Upper lobe of right lung (tissue), 1 donor: ENCODE results near the gene DBP. TPM values are rescaled to one million over a fixed set of nuclear protein-coding genes. Genes with fewer than 3 reads are reported as not detected.

Experiments used
- ATAC-seq: fragments of 200-7000 bp; cut with Tn5 transposase; one replicate; pipeline ENCODE4 v1.9.1; 2020; ENCODE audit warnings: mild to moderate bottlenecking, moderate library complexity
- DNase-seq: peaks from one replicate; pipeline ENCODE4 v3.0.0-alpha.2; 2020
- H3K27ac ChIP-seq: fragments of 200-600 bp; one replicate; pipeline ENCODE4 v1.8.0; 2022
- H3K27me3 ChIP-seq: fragments of 200-600 bp; one replicate; pipeline ENCODE4 v1.8.0; 2022; ENCODE audit warnings: mild to moderate bottlenecking
- H3K36me3 ChIP-seq: fragments of 200-600 bp; one replicate; pipeline ENCODE4 v1.8.0; 2022
- H3K4me1 ChIP-seq: fragments of 200-600 bp; one replicate; pipeline ENCODE4 v1.8.0; 2022
- H3K4me3 ChIP-seq: fragments of 200-600 bp; one replicate; pipeline ENCODE4 v1.8.0; 2022; ENCODE audit warnings: mild to moderate bottlenecking
- H3K9me3 ChIP-seq: fragments of 200-600 bp; one replicate; pipeline ENCODE4 v1.8.0; 2022
- CTCF ChIP-seq: fragments of 200-600 bp; IDR thresholded peaks from one replicate; pipeline ENCODE4 v1.8.0; 2022; ENCODE audit warnings: antibody characterized with exemption
- intact Hi-C: fragments of 100-400 bp; cut with DNase I; formaldehyde crosslinking; loops from one replicate; pipeline ENCODE4 v1.11.0; 2022
- total RNA-seq: library from RNA; stranded (reverse); fragmentation: NEBNext Ultra II Directional; extraction: Animal tissue kit (Norgen Biotek cat#: 25700); gene quantifications from one replicate; pipeline ENCODE4 v1.2.1, GENCODE V29; 2021
- donor health status: DM: no; HTN: yes; CAD: no; lungs with severe emphysema.

DBP gene
- total RNA-seq, 1 donor from 2014 or later = 17.7 TPM

- intact Hi-C loops = no loop called here
- H3K4me1 ChIP-seq = peaks cover 31% of the 10 kb centered on the region
Measured at GRCh38 chr19:48637449-48637947, 319 bp upstream of the DBP start.

GRCh38 chr19:48635966-48636858 is 967 bp downstream of the DBP start:
- no peaks in the 10 kb centered on the region for H3K27me3 ChIP-seq
- ATAC-seq (no peak), DNase-seq (peak; percentile 85)
- H3K4me3 ChIP-seq = peak overlapping the region; percentile 80
- H3K9me3 ChIP-seq = no peaks in the 10 kb centered on the region
- H3K27ac ChIP-seq = peak overlapping the region; percentile 93
- intact Hi-C loops = no loop called here
- H3K36me3 ChIP-seq = peaks cover 11% of the 10 kb centered on the region
- H3K4me1 ChIP-seq = peaks cover 36% of the 10 kb centered on the region
- no peak for TF ChIP-seq CTCF

More at GRCh38 chr19:48637449-48637947, 319 bp upstream of the DBP start:
- Histone ChIP-seq H3K36me3 (peaks cover 9% of the 10 kb centered on the region), H3K4me3 (peak overlapping the region; percentile 80), H3K27me3 (no peaks in the 10 kb centered on the region), H3K27ac (peak overlapping the region; percentile 93), H3K9me3 (no peaks in the 10 kb centered on the region)
- ATAC-seq (peak; percentile 81), DNase-seq (peak; percentile 100)
- no peak for TF ChIP-seq CTCF

- peak overlapping the region; percentile 80 for H3K4me3 ChIP-seq
- no peaks in the 10 kb centered on the region for H3K9me3 ChIP-seq
- no peaks in the 10 kb centered on the region for H3K27me3 ChIP-seq
- ATAC-seq = peak; percentile 61
- H3K36me3 ChIP-seq = peaks cover 18% of the 10 kb centered on the region
- peaks cover 43% of the 10 kb centered on the region for H3K4me1 ChIP-seq
- TF ChIP-seq CTCF = no peak
- peak; percentile 90 for DNase-seq
- intact Hi-C loops = no loop called here
- H3K27ac ChIP-seq = peak overlapping the region; percentile 93
Measured at GRCh38 chr19:48635263-48635965, 1.8 kb downstream of the DBP start.

- H3K4me3 ChIP-seq = peak overlapping the region; percentile 80
- ATAC-seq (peak; percentile 65), DNase-seq (peak; percentile 99)
- H3K9me3 ChIP-seq = no peaks in the 10 kb centered on the region
- no peaks in the 10 kb centered on the region for H3K27me3 ChIP-seq
- H3K36me3 ChIP-seq = peaks cover 25% of the 10 kb centered on the region
- intact Hi-C loops = no loop called here
- H3K4me1 ChIP-seq = peaks cover 48% of the 10 kb centered on the region
- peak overlapping the region; percentile 93 for H3K27ac ChIP-seq
- TF ChIP-seq CTCF = no peak
Measured at GRCh38 chr19:48634424-48635262, 2.5 kb downstream of the DBP start.

- peak overlapping the region; percentile 80 for H3K4me3 ChIP-seq
- intact Hi-C loops = no loop called here
- H3K4me1 ChIP-seq = peaks cover 48% of the 10 kb centered on the region
Measured at GRCh38 chr19:48634036-48634342, 3.2 kb downstream of the DBP start.

More at GRCh38 chr19:48634036-48634342, 3.2 kb downstream of the DBP start:
- Histone ChIP-seq H3K27ac (peak overlapping the region; percentile 93), H3K36me3 (peaks cover 25% of the 10 kb centered on the region), H3K9me3 (no peaks in the 10 kb centered on the region), H3K27me3 (no peaks in the 10 kb centered on the region)
- ATAC-seq (no peak), DNase-seq (no peak)
- TF ChIP-seq CTCF = no peak
